ENCODE results near the gene KMT2B. TPM values are rescaled to one million over a fixed set of nuclear protein-coding genes. Genes with fewer than 3 reads are reported as not detected.
A peak's percentile ranks its signal among the peaks of the same experiment; 100 is the strongest.
"Not testable (repeated sequence)": the region's sequence is repeated elsewhere in the genome, so short reads cannot be mapped to it uniquely, and the experiment has no call there.

KMT2B gene, protein sequence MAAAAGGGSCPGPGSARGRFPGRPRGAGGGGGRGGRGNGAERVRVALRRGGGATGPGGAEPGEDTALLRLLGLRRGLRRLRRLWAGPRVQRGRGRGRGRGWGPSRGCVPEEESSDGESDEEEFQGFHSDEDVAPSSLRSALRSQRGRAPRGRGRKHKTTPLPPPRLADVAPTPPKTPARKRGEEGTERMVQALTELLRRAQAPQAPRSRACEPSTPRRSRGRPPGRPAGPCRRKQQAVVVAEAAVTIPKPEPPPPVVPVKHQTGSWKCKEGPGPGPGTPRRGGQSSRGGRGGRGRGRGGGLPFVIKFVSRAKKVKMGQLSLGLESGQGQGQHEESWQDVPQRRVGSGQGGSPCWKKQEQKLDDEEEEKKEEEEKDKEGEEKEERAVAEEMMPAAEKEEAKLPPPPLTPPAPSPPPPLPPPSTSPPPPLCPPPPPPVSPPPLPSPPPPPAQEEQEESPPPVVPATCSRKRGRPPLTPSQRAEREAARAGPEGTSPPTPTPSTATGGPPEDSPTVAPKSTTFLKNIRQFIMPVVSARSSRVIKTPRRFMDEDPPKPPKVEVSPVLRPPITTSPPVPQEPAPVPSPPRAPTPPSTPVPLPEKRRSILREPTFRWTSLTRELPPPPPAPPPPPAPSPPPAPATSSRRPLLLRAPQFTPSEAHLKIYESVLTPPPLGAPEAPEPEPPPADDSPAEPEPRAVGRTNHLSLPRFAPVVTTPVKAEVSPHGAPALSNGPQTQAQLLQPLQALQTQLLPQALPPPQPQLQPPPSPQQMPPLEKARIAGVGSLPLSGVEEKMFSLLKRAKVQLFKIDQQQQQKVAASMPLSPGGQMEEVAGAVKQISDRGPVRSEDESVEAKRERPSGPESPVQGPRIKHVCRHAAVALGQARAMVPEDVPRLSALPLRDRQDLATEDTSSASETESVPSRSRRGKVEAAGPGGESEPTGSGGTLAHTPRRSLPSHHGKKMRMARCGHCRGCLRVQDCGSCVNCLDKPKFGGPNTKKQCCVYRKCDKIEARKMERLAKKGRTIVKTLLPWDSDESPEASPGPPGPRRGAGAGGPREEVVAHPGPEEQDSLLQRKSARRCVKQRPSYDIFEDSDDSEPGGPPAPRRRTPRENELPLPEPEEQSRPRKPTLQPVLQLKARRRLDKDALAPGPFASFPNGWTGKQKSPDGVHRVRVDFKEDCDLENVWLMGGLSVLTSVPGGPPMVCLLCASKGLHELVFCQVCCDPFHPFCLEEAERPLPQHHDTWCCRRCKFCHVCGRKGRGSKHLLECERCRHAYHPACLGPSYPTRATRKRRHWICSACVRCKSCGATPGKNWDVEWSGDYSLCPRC (N-terminal part only)
- polyA plus RNA-seq (2013, experiment 1 of 2; ENCODE audit: insufficient read length) = 33.2 TPM
- 22.0 TPM for polyA plus RNA-seq (2013, experiment 2 of 2; ENCODE audit: insufficient read length)

DNA sequence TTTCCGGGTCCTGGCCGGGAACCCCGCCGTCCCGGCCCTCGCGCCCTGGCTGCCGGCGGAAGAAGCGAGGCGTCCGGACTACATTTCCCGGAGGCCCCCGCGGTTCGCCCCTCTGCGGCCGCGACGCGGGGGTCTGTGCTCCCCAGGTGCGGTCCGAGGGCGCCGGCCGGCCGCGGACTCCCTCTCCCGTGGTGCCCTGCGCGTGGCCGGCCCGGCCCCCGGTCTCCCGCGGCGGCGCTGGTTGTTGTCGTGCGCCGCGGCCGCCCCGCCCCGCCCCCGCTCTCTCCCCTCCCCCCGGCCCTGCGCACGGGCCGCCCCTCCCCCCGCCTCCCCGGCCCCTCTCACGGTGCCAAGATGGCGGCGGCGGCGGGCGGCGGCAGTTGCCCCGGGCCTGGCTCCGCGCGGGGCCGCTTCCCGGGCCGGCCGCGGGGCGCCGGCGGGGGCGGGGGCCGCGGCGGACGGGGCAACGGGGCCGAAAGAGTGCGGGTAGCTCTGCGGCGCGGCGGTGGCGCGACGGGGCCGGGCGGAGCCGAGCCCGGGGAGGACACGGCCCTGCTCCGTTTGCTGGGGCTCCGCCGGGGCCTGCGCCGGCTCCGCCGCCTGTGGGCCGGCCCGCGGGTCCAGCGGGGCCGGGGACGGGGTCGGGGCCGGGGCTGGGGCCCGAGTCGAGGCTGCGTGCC, at the start of gene KMT2B:
KMT2B (plus strand) TSS at position 339 of the 680 bp plus-strand sequence; CDS start at position 355, 16 bp downstream.
- peak; percentile 96 for DNase-seq

DNA sequence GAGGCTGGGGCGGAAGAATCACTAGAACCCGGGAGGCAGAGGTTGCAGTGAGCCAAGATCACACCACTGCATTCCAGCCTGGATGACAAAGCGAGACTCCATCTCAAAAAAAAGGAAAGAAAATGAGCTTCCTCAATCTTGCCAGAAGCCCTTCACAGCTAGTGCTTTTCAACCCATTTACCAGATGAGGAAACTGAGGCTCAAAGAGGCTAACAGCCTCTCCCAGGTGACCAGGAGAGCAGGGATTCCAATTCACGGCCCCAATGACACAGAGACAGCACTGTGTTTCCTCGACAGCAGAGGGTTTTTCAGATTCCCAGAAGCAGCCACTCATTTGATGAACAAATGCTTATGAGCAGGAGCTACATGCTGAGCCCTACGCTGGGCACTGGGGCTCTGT, 48.2 kb upstream of the KMT2B start:
- no peak for DNase-seq

DNA sequence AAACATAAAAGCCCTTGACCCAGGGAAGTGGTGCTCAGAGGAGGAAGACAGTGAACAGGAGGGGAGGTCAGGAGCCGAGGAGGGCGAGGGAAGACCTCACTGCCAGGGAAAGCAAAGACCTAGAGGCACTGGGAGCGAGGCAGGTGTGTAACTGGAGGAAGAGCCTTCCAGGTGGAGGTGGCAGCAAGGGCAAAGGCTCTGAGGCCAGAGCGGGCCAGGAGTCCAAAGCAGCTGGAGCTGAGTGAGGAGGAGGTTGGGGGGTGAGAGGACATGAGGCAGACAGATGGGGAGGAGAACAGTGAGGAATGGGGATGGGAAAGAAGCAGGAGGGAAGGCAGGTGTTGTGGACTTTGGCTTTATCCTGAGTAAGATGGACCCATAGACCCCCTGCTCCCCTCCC, 47.8 kb upstream of the KMT2B start:
- no peak for DNase-seq

DNA sequence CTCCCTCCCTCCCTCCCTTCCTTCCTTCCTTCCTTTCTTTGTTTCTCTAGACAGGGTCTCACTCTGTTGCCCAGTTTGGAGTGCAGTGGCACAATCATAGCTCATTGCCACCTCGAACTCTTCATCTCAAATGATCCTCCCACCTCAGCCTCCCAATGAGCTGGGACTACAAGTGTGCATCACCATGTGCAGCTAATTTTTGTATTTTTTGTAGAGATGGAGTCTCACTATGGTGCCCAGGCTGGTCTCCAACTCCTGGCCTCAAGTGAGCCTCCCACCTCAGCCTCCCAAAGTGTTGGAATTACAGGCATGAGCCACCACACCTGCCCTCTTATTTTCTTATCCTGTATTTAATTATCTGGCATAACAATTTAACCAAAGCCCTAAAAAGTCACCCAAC, 47.1 kb upstream of the KMT2B start:
- no peak for DNase-seq

DNA sequence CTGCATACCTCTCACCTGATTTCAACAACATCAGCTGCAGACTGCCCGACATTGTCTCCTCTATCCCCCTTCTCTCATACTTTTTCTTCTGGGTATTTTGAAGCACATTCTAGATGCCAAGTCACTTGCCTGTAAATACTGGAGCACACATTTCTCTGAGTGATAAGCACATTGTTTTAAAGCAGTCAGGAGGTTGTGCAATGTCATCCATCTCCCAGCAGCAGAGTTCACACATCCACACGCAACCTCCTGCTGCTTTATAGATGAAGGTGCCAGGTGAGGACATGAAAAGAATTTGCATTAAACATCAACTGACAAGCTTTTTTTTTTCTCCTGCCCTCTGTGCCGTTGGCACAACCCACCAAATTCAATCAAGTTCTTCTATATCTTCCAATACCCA, 46.0 kb upstream of the KMT2B start:
- no peak for DNase-seq

DNA sequence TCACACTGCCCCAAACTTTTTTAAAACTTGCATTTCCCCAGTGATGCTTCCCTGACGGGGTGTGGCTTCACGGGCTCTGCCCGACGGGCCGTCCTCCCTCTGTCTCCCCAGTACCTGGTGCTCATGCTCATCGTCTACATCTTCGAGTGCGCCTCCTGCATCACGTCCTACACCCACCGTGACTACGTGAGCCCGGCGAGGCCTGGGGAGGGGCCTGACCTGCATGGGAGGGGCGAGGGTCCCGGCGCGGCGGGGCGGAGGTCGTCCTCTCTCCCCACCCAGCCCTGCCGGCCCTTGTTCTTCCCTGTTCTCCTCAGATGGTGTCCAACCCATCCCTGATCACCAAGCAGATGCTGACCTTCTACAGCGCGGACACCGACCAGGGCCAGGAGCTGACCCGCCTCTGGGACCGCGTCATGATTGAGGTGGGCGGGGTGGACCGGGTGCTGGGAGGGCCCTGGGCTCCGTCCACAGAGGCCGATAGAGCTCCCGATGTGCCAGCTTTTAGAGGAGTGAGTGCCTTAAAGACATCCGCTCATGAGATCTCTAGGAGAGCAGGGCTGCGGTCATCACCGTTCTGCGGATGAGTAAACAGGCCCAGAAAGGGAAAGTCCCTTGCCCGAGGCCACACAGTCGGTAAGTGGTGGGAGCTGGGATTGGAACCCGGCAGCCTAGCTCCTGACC, 44.5 kb upstream of the KMT2B start:
- peak; percentile 50 for DNase-seq

DNA sequence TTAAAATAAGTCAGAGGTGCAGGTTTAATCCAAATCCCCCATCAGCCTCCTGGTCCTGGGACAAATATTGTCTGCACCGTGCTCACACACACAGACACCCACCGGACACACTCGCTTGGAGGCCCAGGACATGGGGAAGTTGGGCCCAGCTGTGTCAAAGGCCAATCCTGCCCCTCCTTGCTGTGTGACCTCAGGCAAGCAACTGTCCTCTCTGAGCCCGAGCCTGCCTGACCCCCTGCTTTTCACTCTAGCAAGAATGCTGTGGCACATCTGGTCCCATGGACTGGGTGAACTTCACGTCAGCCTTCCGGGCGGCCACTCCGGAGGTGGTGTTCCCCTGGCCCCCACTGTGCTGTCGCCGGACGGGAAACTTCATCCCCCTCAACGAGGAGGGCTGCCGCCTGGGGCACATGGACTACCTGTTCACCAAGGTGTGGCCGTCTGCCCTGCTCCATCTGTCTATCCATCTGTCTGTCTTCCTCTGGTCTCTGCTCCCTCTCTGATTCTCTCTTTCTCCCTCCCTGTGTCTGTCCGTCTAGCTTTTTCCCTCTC, 42.1 kb upstream of the KMT2B start:
- DNase-seq = no peak

DNA sequence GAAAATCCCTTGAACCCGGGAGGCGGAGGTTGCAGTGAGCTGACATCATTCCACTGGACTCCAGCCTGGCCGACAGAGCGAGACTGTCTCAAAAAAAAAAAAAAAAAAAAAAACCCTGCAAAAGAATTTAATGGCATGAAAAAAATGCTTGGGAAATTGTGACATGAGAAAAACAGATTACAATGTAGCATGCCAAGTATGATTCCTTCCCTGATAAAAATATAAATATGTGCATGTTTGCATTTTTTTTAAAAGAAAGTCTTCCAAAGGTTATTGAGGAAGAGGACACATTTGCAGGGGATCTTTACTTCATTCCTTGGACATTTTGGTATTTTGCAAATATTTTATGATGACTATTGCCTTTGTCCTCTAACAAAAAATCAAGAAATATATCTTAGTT, 28.0 kb upstream of the KMT2B start:
- DNase-seq = peak; percentile 59

DNA sequence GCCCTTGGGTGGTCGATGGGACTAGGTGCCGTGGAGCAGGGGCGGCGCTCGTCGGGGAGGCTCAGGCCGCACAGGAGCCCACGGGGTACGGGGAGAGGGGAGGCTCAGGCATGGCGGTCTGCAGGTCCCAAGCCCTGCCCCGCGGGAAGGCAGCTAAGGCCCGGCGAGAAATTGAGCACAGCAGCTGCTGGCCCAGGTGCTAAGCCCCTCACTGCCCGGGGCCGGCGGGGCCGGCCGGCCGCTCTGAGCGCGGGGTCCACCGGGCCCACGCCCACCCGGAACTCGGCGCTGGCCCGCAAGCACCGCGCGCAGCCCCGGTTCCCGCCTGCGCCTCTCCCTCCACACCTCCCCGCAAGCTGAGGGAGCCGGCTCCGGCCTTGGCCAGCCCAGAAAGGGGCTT, 26.7 kb upstream of the KMT2B start:
- DNase-seq = not testable (repeated sequence)

DNA sequence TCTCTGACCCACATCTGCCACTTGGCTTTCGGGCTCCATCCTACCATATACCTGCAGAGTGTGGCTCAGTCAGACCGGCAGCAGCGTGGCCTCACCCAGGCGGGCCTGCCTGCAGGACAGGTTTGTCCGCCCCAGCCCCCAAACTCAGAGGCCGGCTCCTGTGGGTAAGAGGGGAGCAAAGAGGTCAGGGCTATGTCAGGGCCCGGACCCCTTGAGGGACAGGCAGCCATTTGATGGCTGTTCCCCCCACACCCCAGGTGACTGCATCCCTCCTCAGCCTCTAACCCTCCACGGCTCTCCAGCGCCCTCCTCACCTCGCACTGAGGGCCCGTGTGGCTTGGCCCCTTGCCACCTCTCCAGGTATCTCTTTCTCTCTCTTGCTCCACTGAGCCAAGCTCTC, 25.8 kb upstream of the KMT2B start:
- DNase-seq = no peak

DNA sequence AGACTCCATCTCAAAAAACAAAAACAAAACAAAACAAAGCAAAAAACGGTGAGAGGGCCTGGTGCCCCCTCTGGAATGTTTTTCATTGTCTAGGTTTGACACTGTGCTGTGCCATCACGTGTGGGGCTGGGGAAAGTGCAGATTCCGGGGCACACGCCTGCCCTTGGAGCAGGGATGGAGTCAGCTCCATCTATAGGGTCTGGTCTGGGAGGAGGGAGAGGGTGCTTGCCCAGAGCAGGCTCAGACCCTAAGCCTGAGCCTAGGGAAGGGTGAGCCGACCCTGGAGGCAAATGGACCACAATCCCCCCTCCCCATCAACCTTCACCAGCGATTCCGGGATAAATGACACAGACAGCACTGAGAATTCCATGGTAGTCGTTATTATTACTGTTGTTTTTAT, 24.4 kb upstream of the KMT2B start:
- no peak for DNase-seq

DNA sequence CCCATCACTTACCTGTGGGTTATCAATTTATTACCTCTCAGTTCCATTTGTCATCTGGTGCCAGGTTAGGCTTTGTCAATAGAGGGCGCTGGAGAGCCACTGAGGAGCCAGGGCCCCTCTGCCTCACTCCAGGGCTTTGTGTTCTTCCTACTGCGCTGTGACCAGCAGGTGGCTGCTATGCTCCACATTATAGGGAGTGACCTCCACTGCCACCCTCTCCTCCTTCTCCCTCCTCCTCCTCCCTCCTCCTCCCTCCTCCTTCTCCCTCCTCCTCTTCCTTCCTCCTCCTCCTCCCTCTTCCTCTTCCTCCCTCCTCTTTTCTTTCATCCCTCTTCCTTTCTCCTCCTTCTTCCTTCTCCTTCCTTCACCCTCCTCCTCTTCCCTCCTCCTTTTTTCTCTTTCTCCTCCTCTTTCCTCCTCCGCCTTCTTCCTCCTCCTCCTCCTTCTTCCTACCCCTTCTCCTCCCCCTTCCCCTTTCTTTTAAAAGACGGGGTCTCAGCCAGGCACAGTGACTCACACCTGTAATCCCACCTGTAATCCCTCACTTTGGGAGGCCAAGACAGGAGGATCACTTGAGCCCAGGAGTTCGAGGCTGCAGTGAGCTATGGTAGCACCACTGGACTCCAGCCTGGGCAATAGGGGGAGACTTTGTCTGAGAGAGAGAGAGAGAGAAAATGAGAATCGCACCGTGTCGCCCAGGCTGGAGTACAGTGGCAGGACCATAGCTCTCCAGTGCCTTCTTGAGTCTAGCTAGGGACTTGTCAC, 23.8 kb upstream of the KMT2B start:
- peak; percentile 85 for DNase-seq

DNA sequence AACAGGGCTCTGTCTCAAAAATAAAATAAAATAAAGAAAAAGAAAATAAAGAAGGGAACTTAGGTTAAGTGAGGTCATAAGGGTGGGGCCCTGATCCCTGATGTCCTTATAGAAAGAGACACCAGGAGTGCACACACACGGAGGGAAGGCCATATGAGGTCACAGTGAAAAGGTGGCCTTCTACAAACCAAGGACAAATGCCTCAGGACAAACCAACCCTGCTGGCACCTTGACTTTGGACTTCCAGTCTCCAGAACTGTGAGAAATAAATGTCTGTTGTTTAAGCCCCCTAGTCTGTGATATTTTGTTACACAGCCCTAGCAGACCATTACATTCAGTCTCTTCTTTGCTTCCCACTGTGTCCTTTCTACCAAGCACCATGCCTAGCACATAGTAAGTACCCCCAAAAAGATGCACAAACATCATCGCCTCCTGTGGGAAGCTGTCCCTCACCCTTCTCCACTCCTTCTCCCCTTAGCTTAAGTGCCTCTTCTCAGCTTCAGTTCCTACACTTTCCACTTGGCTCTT, 21.8 kb upstream of the KMT2B start:
- DNase-seq = no peak

DNA sequence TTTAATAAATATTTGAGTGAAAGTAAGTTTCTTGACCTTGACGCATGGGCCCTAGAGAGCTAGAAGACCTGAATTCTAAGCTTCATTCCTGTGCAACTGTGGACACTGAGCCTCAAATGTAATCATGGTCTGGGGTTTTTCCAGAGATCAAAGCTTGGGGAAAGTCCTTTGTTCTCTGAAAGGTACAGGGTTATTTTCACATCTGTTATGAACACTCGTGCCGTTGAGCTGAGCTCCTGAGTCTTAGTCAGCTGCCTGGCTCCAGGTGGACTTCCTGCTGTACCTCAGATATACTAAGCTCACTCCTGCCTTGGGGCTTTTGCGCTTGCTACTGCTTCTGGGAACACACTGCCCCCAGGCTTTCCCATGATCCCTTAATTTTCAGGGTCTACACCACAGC, 21.0 kb upstream of the KMT2B start:
- no peak for DNase-seq

DNA sequence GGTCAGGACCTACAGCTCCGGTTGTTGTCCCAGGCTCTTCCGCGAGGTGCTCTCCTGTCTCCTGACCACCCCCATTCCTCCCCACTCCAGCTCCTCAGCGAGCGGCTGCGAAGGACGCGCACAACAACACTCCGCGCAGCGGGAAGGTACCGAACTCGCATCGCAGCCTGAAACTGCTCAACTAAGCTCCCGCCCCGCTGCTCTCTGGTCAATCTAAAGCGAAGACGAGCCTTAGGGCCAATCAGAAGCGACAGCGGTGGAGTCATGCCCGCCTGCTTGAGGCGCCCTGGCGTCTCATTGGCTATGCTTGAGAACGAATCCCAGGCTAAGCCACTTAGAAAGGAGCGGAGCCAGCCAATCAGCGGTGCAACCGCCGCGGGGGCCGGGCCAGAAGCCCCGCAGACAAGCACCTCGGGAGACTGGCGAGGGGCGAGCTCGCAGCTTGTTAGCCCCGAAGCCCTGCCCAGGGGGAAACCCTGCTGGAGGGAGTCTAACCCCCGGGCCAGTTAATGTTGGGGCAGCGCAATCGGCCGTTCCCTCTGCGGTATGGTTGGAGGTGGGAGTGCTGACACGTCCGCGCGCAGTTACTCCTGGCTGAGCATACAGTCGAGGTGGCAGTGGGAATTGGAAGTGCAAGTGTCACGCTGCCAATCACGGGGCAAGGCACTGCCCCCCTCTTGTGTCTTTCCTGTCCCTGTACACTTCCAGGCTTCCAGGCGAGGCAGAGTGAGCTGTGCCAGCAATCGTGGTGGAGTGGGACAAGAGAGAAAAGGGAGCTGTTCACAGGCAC, 15.4 kb upstream of the KMT2B start:
- DNase-seq = peak; percentile 99

DNA sequence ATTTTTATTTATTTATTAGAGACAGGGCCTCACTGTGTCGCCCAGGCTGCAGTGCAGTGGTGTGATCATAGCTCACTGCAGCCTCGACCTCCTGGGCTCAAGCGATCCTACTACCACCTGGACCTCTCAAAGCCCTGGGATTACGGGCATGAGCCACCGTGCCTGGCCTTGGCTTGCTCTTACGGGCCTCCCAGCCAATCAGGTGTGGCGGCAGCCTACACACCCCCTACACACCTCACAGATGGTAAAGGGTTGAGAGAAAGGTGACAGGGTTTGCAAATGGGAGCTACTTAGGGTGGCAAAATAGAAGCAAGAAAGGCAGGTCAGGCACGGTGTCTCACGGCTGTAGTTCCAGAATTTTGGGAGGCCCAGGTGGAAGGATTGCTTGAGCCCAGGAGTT, 14.5 kb upstream of the KMT2B start:
- no peak for DNase-seq

DNA sequence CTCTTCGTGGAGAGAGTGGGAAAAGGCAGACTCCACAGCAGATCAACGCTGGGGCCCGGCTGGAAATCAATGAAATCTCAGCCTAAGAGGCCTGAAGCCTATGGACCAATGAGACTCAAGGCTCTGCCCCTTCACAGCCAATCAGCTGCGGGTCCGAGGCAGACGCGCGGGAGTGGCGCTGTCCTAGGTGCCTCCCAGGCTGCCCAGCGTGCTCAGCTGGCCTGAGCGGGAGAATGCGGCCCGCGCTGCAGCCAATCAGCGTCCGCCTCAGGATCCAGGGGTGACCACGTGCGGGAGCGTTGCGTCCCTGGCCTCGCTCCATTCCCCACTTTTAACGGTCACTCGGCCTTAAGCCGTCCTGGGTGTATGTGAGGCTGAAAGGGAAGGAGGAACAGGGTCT, 13.6 kb upstream of the KMT2B start, which contains the start of gene ZBTB32:
ZBTB32 (plus strand) TSS at position 341 of the 400 bp plus-strand sequence. CDS start 10,069 bp downstream, outside the sequence.
- DNase-seq = peak; percentile 66

DNA sequence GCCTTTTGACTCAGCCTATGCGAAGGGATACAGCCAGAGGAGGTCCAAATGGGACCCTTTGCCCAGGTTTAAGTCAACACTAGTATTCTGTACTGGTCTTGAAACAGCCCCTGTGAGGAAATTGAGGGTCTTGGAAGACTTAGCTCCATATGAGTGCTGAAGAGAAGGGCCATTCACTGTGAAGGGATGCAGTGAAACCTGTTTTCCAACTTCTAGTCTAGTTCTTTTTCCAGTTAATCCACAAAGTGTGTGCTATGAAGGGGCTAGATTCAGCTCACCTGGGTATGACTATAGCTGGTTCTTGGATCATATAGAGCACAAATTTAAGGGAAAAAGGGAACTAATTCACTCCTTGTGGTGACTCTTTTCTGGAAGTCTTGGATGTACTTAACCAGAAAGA, 9.4 kb upstream of the KMT2B start:
- DNase-seq = no peak
